ENCODE data around the gene SLC22A14. TPM values are rescaled to one million over a fixed set of nuclear protein-coding genes. Genes with fewer than 3 reads are reported as not detected.

The SLC22A14 gene
- total RNA-seq, 1 experiment from 2014 or later, result 0.26 TPM

DNA sequence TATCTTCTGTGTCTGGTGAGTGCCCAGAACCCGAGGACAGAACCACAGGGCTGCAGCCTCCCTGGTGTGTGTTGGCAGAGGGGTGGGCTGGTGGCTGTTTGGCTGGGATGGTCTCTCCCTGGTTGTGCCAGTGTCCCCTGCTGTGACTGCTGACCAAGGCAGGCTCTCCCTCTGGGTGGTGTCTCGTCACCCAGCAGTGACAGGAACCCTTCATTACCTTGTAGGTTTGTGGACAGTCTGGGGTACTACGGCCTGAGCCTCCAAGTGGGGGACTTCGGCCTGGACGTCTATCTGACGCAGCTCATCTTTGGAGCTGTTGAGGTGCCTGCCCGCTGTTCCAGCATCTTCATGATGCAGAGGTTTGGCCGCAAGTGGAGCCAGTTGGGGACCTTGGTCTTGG is 6.4 kb upstream of the SLC22A14 start:
- no peaks in the 10 kb centered on the region for H3K27me3 ChIP-seq (replicated peaks; ENCODE audit: insufficient read depth, low read depth, low read length, poor library complexity)
- no peak overlapping the region for H3K27ac ChIP-seq (ENCODE audit: low read depth, low read length, poor library complexity, severe bottlenecking)
- H3K4me3 ChIP-seq (ENCODE audit: low read depth, low read length, poor library complexity, severe bottlenecking), result no peak overlapping the region
- intact Hi-C loops (cut with micrococcal nuclease; ENCODE audit: unreplicated experiment), result no loop called here
- ChIA-PET POLR2A (ENCODE audit: low non-redundant PET) (no interaction called here), CTCF (no interaction called here)
- H3K4me1 ChIP-seq (ENCODE audit: insufficient read depth, low read length, poor library complexity, severe bottlenecking), result no peaks in the 10 kb centered on the region
- H3K36me3 ChIP-seq (ENCODE audit: insufficient read depth, low read length, poor library complexity, severe bottlenecking), result no peaks in the 10 kb centered on the region
- DNase-seq (ENCODE audit: low spot score), result no peak
- no peak for TF ChIP-seq EZH2 (IDR thresholded peaks at IDR 0.05; ENCODE audit: borderline replicate concordance, low read depth, low read length, poor library complexity, severe bottlenecking)
- TF ChIP-seq, protein P1, sequence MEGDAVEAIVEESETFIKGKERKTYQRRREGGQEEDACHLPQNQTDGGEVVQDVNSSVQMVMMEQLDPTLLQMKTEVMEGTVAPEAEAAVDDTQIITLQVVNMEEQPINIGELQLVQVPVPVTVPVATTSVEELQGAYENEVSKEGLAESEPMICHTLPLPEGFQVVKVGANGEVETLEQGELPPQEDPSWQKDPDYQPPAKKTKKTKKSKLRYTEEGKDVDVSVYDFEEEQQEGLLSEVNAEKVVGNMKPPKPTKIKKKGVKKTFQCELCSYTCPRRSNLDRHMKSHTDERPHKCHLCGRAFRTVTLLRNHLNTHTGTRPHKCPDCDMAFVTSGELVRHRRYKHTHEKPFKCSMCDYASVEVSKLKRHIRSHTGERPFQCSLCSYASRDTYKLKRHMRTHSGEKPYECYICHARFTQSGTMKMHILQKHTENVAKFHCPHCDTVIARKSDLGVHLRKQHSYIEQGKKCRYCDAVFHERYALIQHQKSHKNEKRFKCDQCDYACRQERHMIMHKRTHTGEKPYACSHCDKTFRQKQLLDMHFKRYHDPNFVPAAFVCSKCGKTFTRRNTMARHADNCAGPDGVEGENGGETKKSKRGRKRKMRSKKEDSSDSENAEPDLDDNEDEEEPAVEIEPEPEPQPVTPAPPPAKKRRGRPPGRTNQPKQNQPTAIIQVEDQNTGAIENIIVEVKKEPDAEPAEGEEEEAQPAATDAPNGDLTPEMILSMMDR (conservative IDR thresholded peaks at IDR 0.05; ENCODE audit: low read depth, low read length), result no peak
- BruUV-seq (replicated peaks), result no TSS peak
- no peaks in the 10 kb centered on the region for H3K9me3 ChIP-seq (ENCODE audit: low read depth, low read length, poor library complexity, severe bottlenecking)

DNA sequence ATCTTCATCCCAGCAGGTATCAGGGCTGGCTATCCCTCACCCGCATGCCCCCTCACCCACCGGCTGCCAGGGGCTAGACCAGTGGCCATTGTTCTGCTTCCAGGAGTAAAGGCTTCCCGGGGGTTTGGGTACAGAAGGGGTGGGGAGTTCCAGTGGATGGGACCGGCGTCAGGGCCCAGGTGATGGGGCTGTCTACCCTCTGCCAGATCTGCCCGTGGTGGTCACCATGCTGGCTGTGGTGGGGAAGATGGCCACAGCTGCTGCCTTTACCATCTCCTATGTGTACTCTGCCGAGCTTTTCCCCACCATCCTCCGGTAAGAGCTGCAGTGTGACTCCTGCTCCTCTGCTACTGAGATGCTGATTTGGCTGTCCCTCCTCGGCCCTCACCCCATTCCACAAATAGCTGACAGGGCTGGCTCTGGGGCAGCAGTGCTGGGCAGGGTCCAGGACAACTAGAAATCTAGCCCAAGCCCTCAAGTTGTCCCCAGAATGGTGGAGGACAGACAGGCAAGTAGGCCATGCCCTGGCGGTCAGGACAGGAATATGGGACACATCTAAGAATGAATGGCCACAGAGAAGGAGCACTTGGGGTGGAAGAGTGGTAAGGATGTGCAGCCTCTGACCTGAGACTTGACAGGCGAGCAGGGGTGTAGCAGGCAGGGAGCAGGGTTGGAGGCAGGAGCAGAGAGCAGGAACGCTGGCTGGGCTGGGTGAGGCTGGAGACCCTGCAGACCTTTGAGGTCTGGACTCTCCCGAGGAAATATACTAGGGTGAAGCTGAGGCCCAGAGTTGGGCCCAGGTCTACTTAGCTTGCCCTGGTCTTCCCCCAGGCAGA is 5.8 kb upstream of the SLC22A14 start:
- ChIA-PET POLR2A (ENCODE audit: low non-redundant PET) (no interaction called here), CTCF (no interaction called here)
- DNase-seq (ENCODE audit: low spot score), result no peak
- no peaks in the 10 kb centered on the region for H3K27me3 ChIP-seq (replicated peaks; ENCODE audit: insufficient read depth, low read depth, low read length, poor library complexity)
- no peaks in the 10 kb centered on the region for H3K9me3 ChIP-seq (ENCODE audit: low read depth, low read length, poor library complexity, severe bottlenecking)
- H3K4me1 ChIP-seq (ENCODE audit: insufficient read depth, low read length, poor library complexity, severe bottlenecking), result no peaks in the 10 kb centered on the region
- H3K36me3 ChIP-seq (ENCODE audit: insufficient read depth, low read length, poor library complexity, severe bottlenecking), result no peaks in the 10 kb centered on the region
- intact Hi-C loops (cut with micrococcal nuclease; ENCODE audit: unreplicated experiment), result no loop called here
- TF ChIP-seq EZH2 (IDR thresholded peaks at IDR 0.05; ENCODE audit: borderline replicate concordance, low read depth, low read length, poor library complexity, severe bottlenecking), result no peak
- TF ChIP-seq, protein P1 (conservative IDR thresholded peaks at IDR 0.05; ENCODE audit: low read depth, low read length), result no peak
- H3K4me3 ChIP-seq (ENCODE audit: low read depth, low read length, poor library complexity, severe bottlenecking), result no peak overlapping the region
- BruUV-seq (replicated peaks), result no TSS peak
- no peak overlapping the region for H3K27ac ChIP-seq (ENCODE audit: low read depth, low read length, poor library complexity, severe bottlenecking)

DNA sequence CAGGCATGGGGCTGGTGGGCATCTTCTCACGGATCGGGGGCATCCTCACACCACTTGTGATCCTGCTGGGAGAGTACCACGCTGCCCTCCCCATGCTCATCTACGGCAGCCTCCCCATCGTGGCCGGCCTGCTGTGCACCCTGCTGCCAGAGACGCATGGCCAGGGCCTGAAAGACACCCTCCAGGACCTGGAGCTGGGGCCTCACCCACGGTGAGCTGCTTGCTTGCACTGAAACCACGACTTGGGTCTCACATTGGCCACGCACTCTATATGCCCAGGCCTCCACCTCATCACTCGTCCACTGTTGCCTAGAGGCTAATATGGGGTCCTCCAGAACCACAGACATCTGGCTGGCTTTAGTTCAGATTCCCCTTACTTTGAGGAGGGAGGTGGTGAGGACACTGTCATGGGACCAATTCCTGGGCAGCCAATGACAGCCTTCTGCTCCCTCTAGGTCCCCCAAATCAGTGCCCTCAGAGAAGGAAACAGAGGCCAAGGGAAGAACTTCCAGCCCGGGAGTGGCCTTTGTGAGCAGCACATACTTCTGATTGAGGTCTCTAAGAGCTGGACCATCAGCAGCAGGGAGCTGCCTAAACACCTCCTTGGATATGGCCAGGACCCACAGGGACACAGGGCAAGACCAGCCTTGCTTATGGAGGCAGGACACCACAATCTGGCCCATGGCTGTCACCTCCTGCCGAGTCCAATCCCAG is 5.0 kb upstream of the SLC22A14 start:
- no peaks in the 10 kb centered on the region for H3K27me3 ChIP-seq (replicated peaks; ENCODE audit: insufficient read depth, low read depth, low read length, poor library complexity)
- no peak for DNase-seq (ENCODE audit: low spot score)
- no peak overlapping the region for H3K27ac ChIP-seq (ENCODE audit: low read depth, low read length, poor library complexity, severe bottlenecking)
- intact Hi-C loops (cut with micrococcal nuclease; ENCODE audit: unreplicated experiment), result no loop called here
- no peaks in the 10 kb centered on the region for H3K4me1 ChIP-seq (ENCODE audit: insufficient read depth, low read length, poor library complexity, severe bottlenecking)
- no peak for TF ChIP-seq EZH2 (IDR thresholded peaks at IDR 0.05; ENCODE audit: borderline replicate concordance, low read depth, low read length, poor library complexity, severe bottlenecking)
- TF ChIP-seq, protein P1 (conservative IDR thresholded peaks at IDR 0.05; ENCODE audit: low read depth, low read length), result no peak
- ChIA-PET CTCF (no interaction called here), POLR2A (ENCODE audit: low non-redundant PET) (no interaction called here)
- no peaks in the 10 kb centered on the region for H3K36me3 ChIP-seq (ENCODE audit: insufficient read depth, low read length, poor library complexity, severe bottlenecking)
- H3K4me3 ChIP-seq (ENCODE audit: low read depth, low read length, poor library complexity, severe bottlenecking), result no peak overlapping the region
- no peaks in the 10 kb centered on the region for H3K9me3 ChIP-seq (ENCODE audit: low read depth, low read length, poor library complexity, severe bottlenecking)
- BruUV-seq (replicated peaks), result no TSS peak

Measured in A673 (cell line).